HG02870 (cell line): ENCODE data around the gene ANO6.
"Not testable (repeated sequence)": the region's sequence is repeated elsewhere in the genome, so short reads cannot be mapped to it uniquely, and the experiment has no call there.

Experiments
- ATAC-seq: cut with Tn5 transposase; IDR thresholded peaks from one replicate; pipeline ENCODE4 v1.9.1; 2021; ENCODE audit warnings: mild to moderate bottlenecking, moderate library complexity; ENCODE audit not compliant: unreplicated experiment

ANO6 gene

GRCh38 chr12:45235087-45236025 lies 19.5 kb downstream of the ANO6 start:
- peak; percentile 60 for ATAC-seq

- not testable (repeated sequence) for ATAC-seq
Measured at GRCh38 chr12:45236383-45236782, 20.5 kb downstream of the ANO6 start.

- ATAC-seq: no peak
Measured at GRCh38 chr12:45242180-45242579, 26.3 kb downstream of the ANO6 start.

- ATAC-seq: peak; percentile 24
Measured at GRCh38 chr12:45243963-45244362, 28.1 kb downstream of the ANO6 start.

GRCh38 chr12:45244561-45245343 lies 28.9 kb downstream of the ANO6 start:
- ATAC-seq: peak; percentile 79

GRCh38 chr12:45246236-45246635 lies 30.3 kb downstream of the ANO6 start:
- no peak for ATAC-seq

GRCh38 chr12:45247589-45247988 lies 31.7 kb downstream of the ANO6 start:
- ATAC-seq: no peak

GRCh38 chr12:45248095-45248494 lies 32.2 kb downstream of the ANO6 start:
- no peak for ATAC-seq

GRCh38 chr12:45254254-45254653 lies 38.4 kb downstream of the ANO6 start:
- no peak for ATAC-seq

- ATAC-seq: peak; percentile 8
Measured at GRCh38 chr12:45256721-45257120, 40.8 kb downstream of the ANO6 start.

- ATAC-seq: peak; percentile 92
Measured at GRCh38 chr12:45257185-45257930, 41.5 kb downstream of the ANO6 start.

- no peak for ATAC-seq
Measured at GRCh38 chr12:45259675-45260074, 43.8 kb downstream of the ANO6 start.

- no peak for ATAC-seq
Measured at GRCh38 chr12:45260104-45260815, 44.4 kb downstream of the ANO6 start.

- ATAC-seq: no peak
Measured at GRCh38 chr12:45260854-45261253, 45.0 kb downstream of the ANO6 start.

GRCh38 chr12:45262185-45262584 lies 46.3 kb downstream of the ANO6 start:
- not testable (repeated sequence) for ATAC-seq

GRCh38 chr12:45263587-45263986 lies 47.7 kb downstream of the ANO6 start:
- no peak for ATAC-seq

- peak; percentile 57 for ATAC-seq
Measured at GRCh38 chr12:45268672-45269411, 52.9 kb downstream of the ANO6 start.

GRCh38 chr12:45269412-45269751 lies 53.5 kb downstream of the ANO6 start:
- ATAC-seq: no peak

GRCh38 chr12:45270951-45271350 lies 55.1 kb downstream of the ANO6 start:
- no peak for ATAC-seq

- no peak for ATAC-seq
Measured at GRCh38 chr12:45273717-45274271, 57.9 kb downstream of the ANO6 start.
